PFSK-1 (cell line): Measurements from ENCODE around the gene PCDHGB4.

ENCODE experiments used
- POLR2AphosphoS5 ChIP-seq: IDR thresholded peaks from 2 replicates; pipeline ENCODE4 v1.6.1; 2012; ENCODE audit warnings: low read depth, mild to moderate bottlenecking, control low read depth, low read length, moderate library complexity
- REST ChIP-seq, 2 experiments: IDR thresholded peaks; 2 replicates each; pipeline versions ENCODE4 v1.6.1 to v1.8.0; 2011 to 2012; ENCODE audit warnings: low read depth in 2 of 2, low read length in 2 of 2, control low read depth in 1 of 2, inconsistent platforms in 1 of 2, mild to moderate bottlenecking in 1 of 2, moderate library complexity in 1 of 2; ENCODE audit not compliant: insufficient read depth in 1 of 2
- TAF1 ChIP-seq: IDR thresholded peaks from 2 replicates; pipeline ENCODE4 v1.6.1; 2012; ENCODE audit warnings: low read length, control low read depth, borderline replicate concordance; ENCODE audit not compliant: insufficient read depth

- TF ChIP-seq POLR2AphosphoS5 (no peak), TAF1 (no peak), REST (IDR thresholded peaks at IDR 0.05; ENCODE audit: insufficient read depth in 1 of 2, low read depth in 2 of 2, low read length in 2 of 2) (no peak)
Measured at GRCh38 chr5:141383345-141383744, 4.2 kb upstream of the PCDHGB4 start.
